Measurements from ENCODE around the gene HADH.
"Not testable (repeated sequence)": the region's sequence is repeated elsewhere in the genome, so short reads cannot be mapped to it uniquely, and the experiment has no call there.

HADH gene

GRCh38 chr4:107996949-107997788 is 7.5 kb downstream of the HADH start:
- no peak for DNase-seq (ENCODE audit: low read depth)

DNA sequence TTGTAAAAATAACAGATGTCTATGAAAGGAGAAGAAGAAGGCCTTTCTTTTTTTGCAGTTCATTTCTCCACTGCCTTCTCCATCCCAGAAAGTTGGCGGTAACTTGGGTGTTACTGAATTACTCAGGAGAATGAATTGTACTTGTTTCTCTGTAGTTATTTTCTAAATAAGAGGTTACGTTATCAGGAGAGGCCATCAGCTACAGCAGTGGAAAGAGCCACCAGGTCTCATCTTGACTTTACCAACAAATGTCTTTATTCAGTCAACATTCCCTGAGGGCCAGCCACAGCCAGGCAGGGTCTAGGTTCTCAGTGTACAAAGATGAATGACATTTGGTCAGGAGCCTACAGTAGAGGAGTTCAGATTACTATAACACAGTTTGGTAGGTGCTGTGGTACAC is 8.1 kb downstream of the HADH start:
- DNase-seq (ENCODE audit: low read depth): no peak

- DNase-seq (ENCODE audit: low read depth): no peak
Measured at GRCh38 chr4:107999932-108000539, 10.3 kb downstream of the HADH start.

DNA sequence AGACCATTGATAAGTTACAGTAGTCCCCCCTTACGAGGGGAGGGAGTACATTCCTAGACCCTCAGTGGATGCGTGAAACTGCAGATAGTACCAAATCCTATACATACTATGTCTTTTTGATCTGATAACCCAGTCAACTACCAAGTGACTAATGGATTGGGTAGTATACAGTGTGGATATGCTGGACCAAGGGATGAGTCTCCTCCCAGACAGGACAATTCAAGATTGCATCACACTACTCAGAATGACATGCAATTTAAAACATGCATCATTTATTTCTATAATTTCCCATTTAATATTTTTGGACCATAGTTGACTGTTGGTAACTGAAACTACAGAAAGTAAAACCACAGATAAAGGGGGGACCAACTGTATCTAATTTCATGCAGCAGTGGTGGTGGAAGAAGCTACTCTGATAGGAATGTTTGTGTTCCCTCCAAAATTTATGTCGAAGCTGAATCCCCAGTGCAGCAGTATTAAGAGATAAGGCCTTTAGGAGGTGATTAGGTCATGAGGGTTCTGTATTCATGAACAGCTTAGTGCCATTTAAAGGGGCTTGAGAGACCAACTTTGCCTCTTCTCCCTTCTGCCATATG is 11.9 kb downstream of the HADH start:
- DNase-seq (ENCODE audit: low read depth): no peak

DNA sequence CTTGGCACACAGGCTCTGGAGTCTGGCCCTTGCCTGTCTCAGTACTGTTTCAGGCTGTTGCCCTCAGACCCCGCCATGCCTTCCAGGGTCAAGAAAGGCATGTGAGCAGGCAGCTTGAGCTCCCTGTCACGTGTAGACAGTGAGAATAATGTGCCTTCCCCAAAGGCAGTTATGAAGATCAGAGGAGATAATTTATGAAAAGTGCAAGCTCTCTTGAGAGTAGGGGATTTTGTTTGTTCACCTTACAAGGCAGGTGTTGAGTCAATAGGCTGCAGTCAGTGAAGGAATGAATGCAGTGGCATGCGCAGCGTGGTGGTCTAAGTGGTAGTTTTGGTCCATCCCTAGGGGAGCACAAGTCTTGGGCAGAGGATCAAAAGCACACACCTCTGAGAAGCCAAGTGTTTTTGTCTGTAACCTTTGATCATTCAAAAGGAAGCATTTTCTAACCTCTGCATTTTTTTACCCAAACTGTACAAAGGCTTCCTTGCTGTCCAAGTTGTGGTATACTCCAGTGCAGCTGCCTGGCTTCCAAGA is 14.4 kb downstream of the HADH start:
- no peak for DNase-seq (ENCODE audit: low read depth)

GRCh38 chr4:108004646-108005045 is 15.0 kb downstream of the HADH start:
- DNase-seq (ENCODE audit: low read depth): no peak

GRCh38 chr4:108005807-108006206 is 16.1 kb downstream of the HADH start:
- no peak for DNase-seq (ENCODE audit: low read depth)

- no peak for DNase-seq (ENCODE audit: low read depth)
Measured at GRCh38 chr4:108006361-108006760, 16.7 kb downstream of the HADH start.

GRCh38 chr4:108007984-108008383 is 18.3 kb downstream of the HADH start:
- DNase-seq (ENCODE audit: low read depth): no peak

GRCh38 chr4:108008721-108009120 is 19.0 kb downstream of the HADH start:
- DNase-seq (ENCODE audit: low read depth): no peak

- DNase-seq (ENCODE audit: low read depth): no peak
Measured at GRCh38 chr4:108010167-108010566, 20.5 kb downstream of the HADH start.

GRCh38 chr4:108012382-108012781 is 22.7 kb downstream of the HADH start:
- DNase-seq (ENCODE audit: low read depth): not testable (repeated sequence)

DNA sequence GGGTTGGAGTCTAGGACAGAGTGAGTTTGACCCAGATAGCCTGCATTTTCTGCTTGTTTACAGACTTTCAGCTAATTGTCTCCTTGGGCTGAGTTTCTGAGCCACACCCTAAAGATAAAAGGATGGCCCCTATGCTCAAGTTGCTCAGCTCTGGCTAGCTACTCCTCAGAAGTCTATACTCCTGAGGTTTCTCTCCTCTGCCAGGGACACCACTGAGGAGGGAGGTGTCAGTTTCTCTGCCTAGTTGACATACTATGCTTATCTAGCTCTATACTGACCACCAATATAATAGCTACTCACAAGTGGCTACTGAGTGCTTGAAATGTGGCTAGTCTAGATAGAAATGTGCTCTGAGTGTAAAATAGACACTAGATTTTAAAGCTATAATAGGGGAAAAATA is 23.6 kb downstream of the HADH start:
- no peak for DNase-seq (ENCODE audit: low read depth)

DNA sequence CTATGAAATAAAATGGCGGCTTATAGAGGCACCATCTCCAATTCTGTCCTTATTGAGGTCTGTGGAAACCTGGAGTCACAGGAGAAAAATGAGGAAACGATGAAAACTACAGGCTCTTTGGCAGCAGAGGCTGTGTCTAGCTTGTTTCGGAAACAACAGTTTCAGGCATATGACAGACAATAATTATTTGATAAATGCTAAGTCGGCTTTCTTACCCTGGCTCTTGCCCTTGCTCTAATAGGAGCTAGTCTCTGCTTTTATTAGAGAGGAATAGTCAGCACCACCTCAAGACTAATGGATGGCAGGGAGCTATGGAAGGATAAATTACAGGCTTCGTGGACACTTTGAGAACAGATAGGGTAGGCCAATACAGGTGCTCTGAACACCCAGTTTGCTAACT is 24.3 kb downstream of the HADH start:
- no peak for DNase-seq (ENCODE audit: low read depth)

- DNase-seq (ENCODE audit: low read depth): peak; percentile 42
Measured at GRCh38 chr4:108018040-108018883, 28.6 kb downstream of the HADH start.

DNA sequence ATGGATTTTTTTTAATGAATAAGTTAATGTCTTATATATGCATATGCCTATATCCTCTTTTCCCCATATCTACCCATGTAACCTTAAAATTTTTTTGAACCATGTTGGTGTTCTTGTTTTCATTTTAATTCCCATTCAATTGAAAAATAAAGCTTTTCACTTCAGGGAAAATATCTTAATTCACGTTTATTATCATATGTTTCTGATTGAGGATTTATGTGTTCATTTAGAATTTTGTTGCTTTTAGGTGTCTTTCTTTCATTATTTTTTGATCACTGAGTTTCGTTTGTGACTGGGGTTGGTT is 29.1 kb downstream of the HADH start:
- no peak for DNase-seq (ENCODE audit: low read depth)

DNA sequence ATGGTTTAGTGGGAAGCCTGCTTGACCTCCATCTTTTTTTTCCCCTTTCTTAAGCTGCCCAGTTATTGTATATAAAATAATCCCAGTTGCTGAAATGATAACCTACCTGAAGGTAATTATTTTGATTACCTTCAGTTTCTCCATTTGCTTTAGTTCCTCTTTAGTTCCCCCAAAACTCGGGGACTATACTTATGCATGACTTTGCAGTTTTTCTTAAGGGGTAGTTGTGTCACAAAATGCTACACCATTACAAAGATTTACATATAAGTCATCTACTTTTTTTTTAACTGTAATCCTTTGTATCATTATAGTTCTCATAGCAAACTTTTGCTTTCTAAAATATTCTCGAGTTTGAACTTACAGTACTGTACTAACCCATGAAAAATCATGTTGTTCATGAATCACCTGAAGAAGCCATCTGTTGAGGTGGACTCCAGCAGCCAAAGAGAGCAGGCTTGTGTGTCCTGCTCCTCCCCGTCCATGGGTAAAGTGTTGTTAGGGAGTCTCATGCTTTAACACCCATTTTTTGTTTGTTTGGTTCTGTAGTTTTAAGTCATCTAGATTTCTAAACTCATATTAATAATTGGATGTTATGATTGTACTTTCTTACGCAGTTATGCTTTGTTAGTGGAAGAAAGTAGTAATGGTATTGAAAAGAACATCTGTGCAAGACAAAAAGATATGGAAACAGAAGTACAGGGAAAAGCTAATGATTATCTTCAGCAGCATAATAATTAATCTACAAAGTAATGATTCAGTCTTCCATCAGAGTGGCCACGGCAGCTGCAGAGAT is 34.6 kb downstream of the HADH start:
- no peak for DNase-seq (ENCODE audit: low read depth)

DNA sequence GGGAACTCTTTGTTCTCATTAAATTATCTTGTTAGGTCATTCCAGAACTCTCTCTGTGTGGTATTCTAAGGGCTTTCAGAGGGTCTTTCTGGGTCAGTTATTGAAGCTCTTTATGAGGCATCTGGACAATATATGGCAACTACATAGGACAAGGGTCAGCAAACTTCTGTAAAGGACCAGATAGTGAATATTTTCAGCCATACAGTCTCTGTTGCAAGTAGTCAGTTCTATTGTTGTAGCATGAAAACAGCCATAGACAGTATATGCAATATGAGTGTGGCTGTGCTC is 35.1 kb downstream of the HADH start:
- no peak for DNase-seq (ENCODE audit: low read depth)

DNA sequence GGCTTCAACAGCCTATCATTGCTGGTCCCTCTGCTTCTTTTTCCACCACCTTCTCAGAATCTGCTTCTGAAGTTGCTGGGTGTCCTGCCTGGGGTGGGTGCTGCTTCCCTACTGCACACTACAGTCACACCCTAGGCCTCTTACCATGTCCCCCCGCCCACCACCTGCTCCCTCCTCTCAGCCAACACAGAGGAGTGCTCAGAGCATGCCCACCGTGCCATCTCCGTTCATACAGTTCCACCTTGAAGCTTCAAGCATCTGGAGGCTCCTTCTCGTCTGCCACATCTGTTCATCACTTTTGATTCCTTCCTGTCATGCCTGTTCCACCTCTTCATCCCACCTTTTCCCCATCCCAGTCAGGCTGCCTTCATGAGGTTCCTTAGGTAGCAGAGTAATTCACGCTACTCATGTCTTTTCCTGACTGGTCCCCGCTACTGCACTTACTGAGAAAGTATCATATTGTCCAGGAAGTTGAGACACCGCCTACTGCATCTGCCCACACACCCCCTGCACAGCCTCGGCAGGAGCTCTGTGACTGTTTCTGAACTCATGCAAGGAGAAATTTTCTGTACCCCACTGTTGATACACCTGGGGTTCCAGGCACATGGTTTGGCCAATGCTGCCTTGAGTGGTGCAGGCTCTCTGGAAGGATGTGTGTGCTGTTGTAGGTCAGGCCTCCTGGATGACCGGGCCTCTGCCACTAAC is 39.5 kb downstream of the HADH start:
- no peak for DNase-seq (ENCODE audit: low read depth)

DNA sequence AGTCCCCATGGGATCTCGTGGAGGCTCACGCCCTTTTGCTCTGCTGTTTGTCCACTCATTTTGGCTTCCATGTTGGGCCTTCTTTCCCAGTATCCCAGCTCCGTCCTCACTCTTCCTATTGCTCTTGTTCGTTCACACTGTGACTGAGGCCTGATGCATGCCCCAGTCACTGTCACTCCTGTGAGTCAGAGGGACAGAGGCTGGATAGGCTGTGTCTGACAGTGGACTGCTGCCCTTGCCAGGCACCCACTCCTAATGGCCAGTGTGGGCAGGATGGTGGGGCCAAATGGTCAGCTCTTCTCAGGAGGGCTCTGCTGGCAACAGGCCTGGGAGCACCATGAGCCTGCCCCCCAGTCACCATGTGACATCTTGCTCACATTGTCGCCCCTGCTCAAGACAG is 40.0 kb downstream of the HADH start:
- no peak for DNase-seq (ENCODE audit: low read depth)

GRCh38 chr4:108030332-108030731 is 40.6 kb downstream of the HADH start:
- peak; percentile 27 for DNase-seq (ENCODE audit: low read depth)
